Colonic mucosa (tissue), 4 donors: Measurements from ENCODE around the gene FOXP1. TPM values are rescaled to one million over a fixed set of nuclear protein-coding genes. Genes with fewer than 3 reads are reported as not detected.
A peak's percentile ranks its signal among the peaks of the same experiment; 100 is the strongest.

Experiments used
- DNase-seq: peaks from one replicate; pipeline ENCODE4 v3.0.0-alpha.2; 2020
- H3K27ac ChIP-seq: fragments of 200-600 bp; one replicate; pipeline ENCODE4 v1.8.0; 2021
- H3K27me3 ChIP-seq: fragments of 200-600 bp; one replicate; pipeline ENCODE4 v1.8.0; 2021
- H3K36me3 ChIP-seq: fragments of 200-600 bp; one replicate; pipeline ENCODE4 v1.8.0; 2021
- H3K4me1 ChIP-seq: fragments of 200-600 bp; one replicate; pipeline ENCODE4 v1.8.0; 2021; ENCODE audit warnings: mild to moderate bottlenecking
- H3K4me3 ChIP-seq: fragments of 200-600 bp; one replicate; pipeline ENCODE4 v1.8.0; 2021
- H3K9ac ChIP-seq, 2 donors: one replicate each; pipeline ENCODE4 v1.7.0; 2013; ENCODE audit warnings: control low read depth in 2 of 2, low read depth in 2 of 2, low read length in 2 of 2
- H3K9me3 ChIP-seq: fragments of 200-600 bp; one replicate; pipeline ENCODE4 v1.8.0; 2021
- CTCF ChIP-seq: fragments of 200-600 bp; IDR thresholded peaks from one replicate; pipeline ENCODE4 v1.8.0; 2022; ENCODE audit warnings: antibody characterized with exemption, mild to moderate bottlenecking
- intact Hi-C: fragments of 100-400 bp; cut with DNase I; formaldehyde crosslinking; loops from one replicate; pipeline ENCODE4 v1.14.1; 2022
- total RNA-seq, 2 donors: library from RNA; stranded (reverse); fragmentation: NEBNext Ultra II Directional in 1 of 2; extraction: Animal tissue kit (Norgen Biotek cat#: 25700) in 1 of 2; gene quantifications; one replicate each; pipeline ENCODE4 v1.2.1, GENCODE V29; 2021
- donor health status: healthy.
- donor health status: DM: no; HTN: no; CAD: no.
- donor health status: DM: no; HTN: no; CAD: no.

Gene FOXP1
- total RNA-seq, 2 donors from 2014 or later = 127 to 128 TPM

GRCh38 chr3:71129611-71130431 lies 453.7 kb downstream of the FOXP1 start:
- TF ChIP-seq CTCF = no peak
- Histone ChIP-seq H3K4me3 (peak overlapping the region; percentile 39), H3K27me3 (no peaks in the 10 kb centered on the region), H3K27ac (peak overlapping the region; percentile 88), H3K4me1 (peaks cover 8% of the 10 kb centered on the region), H3K9me3 (no peaks in the 10 kb centered on the region), H3K9ac (peak overlapping the region; percentile 51 to 94), H3K36me3 (no peaks in the 10 kb centered on the region)
- intact Hi-C loops = loop anchor here (5.0 kb wide), 2 partner anchors 63 to 452 kb away; partner anchors contain the start of gene FOXP1
- no peak for DNase-seq

GRCh38 chr3:71128961-71129360 lies 454.6 kb downstream of the FOXP1 start:
- Histone ChIP-seq H3K36me3 (no peaks in the 10 kb centered on the region), H3K9ac (peak overlapping the region in 1 of 2 donors; percentile 94), H3K27me3 (no peaks in the 10 kb centered on the region), H3K9me3 (no peaks in the 10 kb centered on the region), H3K27ac (peak overlapping the region; percentile 88), H3K4me3 (peak overlapping the region; percentile 39), H3K4me1 (peaks cover 3% of the 10 kb centered on the region)
- TF ChIP-seq CTCF = no peak
- intact Hi-C loops = loop anchor here (5.0 kb wide), 1 partner anchor 62 kb away; no protein-coding TSS in a partner anchor
- DNase-seq = no peak

- H3K36me3 ChIP-seq = no peaks in the 10 kb centered on the region
- peak overlapping the region; percentile 88 for H3K27ac ChIP-seq
- peaks cover 3% of the 10 kb centered on the region for H3K4me1 ChIP-seq
- peak overlapping the region; percentile 4 for H3K4me3 ChIP-seq
- H3K9me3 ChIP-seq = no peaks in the 10 kb centered on the region
- DNase-seq = no peak
- H3K27me3 ChIP-seq = no peaks in the 10 kb centered on the region
- intact Hi-C loops = loop anchor here (5.0 kb wide), 1 partner anchor 61 kb away; no protein-coding TSS in a partner anchor
- H3K9ac ChIP-seq = peak overlapping the region in 1 of 2 donors; percentile 74
- no peak for TF ChIP-seq CTCF
Observed at GRCh38 chr3:71127844-71128243, 455.7 kb downstream of the FOXP1 start.

GRCh38 chr3:71127052-71127831 lies 456.3 kb downstream of the FOXP1 start:
- no peaks in the 10 kb centered on the region for H3K9me3 ChIP-seq
- H3K4me3 ChIP-seq = peak overlapping the region; percentile 4
- H3K27ac ChIP-seq = peak overlapping the region; percentile 88
- H3K36me3 ChIP-seq = no peaks in the 10 kb centered on the region
- peak overlapping the region in 1 of 2 donors; percentile 74 for H3K9ac ChIP-seq
- intact Hi-C loops = loop anchor here (5.0 kb wide), 1 partner anchor 60 kb away; no protein-coding TSS in a partner anchor
- peaks cover 3% of the 10 kb centered on the region for H3K4me1 ChIP-seq
- H3K27me3 ChIP-seq = no peaks in the 10 kb centered on the region
- TF ChIP-seq CTCF = no peak
- no peak for DNase-seq

- Histone ChIP-seq H3K36me3 (no peaks in the 10 kb centered on the region), H3K9me3 (no peaks in the 10 kb centered on the region), H3K9ac (no peak overlapping the region), H3K4me1 (peaks cover 3% of the 10 kb centered on the region), H3K27me3 (no peaks in the 10 kb centered on the region), H3K4me3 (no peak overlapping the region), H3K27ac (no peak overlapping the region)
- DNase-seq = no peak
- TF ChIP-seq CTCF = no peak
- intact Hi-C loops = loop anchor here (5.0 kb wide), 1 partner anchor 58 kb away; no protein-coding TSS in a partner anchor
Observed at GRCh38 chr3:71125738-71126137, 457.8 kb downstream of the FOXP1 start.
